GM21390 (cell line): Measurements from ENCODE around the gene GPR156.
"Not testable (repeated sequence)": the region's sequence is repeated elsewhere in the genome, so short reads cannot be mapped to it uniquely, and the experiment has no call there.

ENCODE experiments used
- ATAC-seq: cut with Tn5 transposase; IDR thresholded peaks from one replicate; pipeline ENCODE4 v1.9.1; 2021; ENCODE audit not compliant: unreplicated experiment

Gene GPR156

DNA sequence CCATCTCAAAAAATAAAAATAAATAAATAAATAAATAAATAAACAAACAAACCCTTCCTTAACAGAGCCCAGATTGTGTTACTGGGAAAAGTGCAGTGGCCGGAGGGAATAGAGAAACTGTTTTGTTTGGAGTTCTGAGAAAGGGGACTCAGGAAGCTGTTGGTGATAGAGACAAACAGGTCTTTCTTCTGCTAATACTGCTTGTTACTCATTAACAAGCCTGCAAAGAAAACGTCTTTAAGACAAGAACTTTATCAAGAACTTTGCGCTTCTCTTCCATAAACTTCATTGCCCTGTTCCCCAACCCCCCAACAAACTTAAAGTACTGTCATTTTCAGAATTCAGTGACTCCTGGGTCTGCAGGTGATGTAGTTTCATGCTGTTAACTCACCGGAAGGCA, 122.0 kb downstream of the GPR156 start:
- no peak for ATAC-seq

DNA sequence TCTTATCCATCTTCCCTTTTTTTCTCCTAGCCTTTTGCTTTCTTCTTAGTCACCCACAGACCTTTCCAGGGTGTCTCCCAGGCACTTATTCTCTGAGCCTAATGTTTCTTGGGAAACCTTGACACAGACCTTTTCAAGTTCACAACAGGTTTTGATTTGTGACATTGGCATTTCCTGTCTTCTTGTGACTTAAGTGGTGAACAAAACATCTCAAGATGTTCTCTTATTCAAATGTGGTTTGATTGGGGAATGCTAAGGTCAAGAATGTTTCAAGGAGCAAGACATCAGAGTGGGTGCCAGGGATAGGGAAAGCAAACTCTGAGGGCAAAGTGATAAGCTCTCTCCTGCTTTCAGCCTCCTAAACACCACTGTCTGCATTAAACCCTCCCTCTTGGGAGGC, 122.6 kb downstream of the GPR156 start:
- no peak for ATAC-seq

DNA sequence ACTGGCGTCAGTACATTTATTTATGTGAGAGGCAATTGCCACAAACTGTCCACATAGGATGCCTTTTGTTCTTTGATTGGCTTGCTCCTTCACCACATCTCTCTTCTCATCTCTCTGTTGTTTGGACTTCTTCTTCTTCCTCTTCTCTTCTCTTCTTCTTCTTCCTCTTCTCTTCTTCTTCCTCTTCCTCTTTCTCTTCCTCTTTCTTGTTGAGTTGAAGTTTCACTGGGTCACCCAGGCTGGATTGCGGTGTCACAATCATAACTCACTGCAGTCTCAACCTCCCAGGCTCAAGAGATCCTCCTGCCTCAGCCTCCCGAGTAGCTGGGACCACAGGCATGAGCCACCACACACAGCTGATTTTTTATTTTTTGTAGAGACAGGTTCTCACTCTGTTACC, 123.1 kb downstream of the GPR156 start:
- no peak for ATAC-seq

DNA sequence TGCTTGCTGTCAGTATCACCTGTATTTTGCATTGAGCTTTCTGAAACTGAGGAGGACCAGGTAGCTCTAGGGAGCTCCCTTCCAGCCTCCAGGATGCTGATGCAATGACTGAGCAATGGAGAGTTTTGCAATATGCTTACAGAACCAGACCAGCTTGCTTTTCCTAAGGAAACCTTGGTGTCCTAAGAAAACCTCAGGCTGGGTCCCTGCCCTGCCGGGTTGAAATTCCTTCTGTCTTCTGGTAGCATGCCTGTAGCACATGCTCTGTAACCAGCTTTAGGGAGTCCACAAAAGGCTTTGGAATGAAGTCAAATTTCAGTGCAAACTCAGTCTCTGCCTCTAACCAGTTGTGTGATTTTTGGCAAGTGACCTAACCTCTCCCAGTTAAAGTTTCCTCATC, 125.0 kb downstream of the GPR156 start:
- no peak for ATAC-seq

DNA sequence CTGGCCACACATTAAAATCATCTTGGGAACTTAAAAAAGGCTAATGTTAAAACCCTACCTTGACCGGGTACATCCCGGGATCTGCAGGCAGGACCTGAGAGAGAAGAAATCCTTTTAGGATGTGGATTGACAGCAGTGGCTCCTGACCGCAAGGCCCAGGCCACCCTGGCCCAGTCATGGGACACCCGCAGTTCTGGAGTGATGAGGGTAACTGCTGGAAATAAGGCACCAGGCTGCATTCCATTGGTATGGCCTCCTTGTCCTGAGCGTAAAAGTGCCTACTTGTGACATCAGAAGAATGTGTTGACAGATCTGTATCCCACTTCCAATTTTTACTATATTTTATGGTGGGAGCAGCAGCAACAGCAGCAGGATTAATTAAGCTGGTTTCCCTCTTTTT, 127.3 kb downstream of the GPR156 start:
- ATAC-seq: no peak

DNA sequence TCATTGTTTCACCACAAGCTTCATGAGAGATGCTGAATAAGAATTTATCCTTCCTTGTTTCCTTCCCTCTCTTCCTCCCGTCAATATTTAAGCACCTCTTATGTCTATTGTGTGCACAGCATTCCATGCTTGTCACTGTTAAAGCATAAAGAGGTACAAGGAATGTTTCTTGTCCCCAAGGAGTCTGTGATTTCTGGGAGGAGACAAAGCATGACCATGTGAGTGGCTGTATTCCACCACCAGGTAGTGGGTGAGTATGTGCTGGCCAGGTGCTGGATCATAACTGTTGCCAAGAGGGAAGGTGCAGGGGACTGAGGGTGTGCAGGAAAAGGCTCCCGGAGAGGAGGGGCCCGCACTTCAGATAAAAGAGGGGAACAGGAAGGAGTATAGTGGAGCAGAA, 127.9 kb downstream of the GPR156 start:
- no peak for ATAC-seq

DNA sequence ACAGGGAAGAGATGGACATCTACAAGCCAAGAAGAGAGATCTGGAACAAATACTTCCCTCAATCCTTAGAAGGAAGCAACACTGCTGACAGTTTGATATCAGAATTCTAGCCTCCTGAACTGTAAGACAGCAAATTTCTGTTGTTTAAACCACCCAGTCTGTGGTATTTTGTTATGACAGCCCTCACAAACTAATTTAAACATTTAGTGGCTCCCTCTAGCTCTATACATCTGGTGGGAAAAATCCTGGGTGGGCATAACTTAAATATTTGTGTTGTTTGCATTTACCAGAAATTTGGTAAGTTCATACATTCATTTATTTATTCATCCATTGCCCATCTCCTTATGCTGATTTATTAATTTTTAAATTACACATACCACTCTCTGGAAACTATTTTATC, 128.3 kb downstream of the GPR156 start:
- ATAC-seq: no peak

DNA sequence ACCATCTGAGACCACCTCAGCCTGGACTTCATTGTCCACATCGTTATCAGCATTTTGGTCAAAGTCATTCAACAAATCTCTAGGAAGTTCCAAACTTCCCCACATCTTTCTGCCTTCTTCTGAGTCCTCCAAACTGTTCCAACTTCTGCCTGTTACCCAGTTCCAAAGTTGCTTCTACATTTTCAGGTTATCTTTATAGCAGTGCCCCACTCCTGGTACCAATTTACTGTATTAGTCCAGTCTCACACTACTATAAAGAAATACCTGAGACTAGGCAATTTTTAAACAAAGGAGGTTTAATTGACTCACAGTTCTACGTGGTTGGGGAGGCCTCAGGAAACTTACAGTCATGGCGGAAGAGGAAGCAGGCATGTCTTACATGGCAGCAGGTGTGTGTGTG, 129.3 kb downstream of the GPR156 start:
- ATAC-seq: not testable (repeated sequence)

DNA sequence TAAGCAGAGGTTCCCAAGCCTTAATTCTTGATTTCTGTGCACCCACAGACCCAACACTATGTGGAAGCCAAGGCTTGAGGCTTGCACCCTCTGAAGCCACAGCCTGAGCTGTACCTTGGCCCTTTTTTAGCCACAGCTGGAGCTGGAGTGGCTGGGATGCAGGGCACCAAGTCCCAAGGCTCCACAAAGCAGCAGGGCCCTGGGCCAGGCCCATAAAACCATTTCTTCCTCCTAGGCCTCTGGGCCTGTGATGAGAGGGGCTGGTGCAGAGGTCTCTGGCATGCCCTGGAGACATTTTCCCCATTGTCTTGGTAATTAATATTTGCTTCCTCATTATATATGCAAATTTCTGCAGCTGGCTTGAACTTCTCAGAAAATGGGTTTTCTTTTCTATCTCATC, 129.9 kb downstream of the GPR156 start:
- no peak for ATAC-seq

DNA sequence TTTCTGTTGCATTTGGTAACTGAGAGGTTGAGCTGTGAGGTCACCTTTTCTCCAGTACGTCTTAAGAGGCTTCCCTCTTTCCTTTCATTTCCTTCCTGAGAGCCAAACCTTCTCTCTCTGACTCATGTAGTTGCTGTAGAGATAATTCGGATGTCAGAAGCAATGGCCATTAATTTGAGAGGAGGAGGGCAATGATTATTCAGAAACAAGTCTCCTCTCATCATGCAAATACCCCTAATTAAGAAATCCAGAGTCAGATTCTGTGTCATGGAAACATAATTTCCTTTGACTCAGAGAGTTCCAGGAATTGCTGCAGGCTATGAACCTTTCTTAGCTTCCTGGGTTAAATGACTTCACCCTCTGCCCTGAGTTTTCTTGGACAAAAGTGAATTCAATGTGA, 131.7 kb downstream of the GPR156 start:
- no peak for ATAC-seq

DNA sequence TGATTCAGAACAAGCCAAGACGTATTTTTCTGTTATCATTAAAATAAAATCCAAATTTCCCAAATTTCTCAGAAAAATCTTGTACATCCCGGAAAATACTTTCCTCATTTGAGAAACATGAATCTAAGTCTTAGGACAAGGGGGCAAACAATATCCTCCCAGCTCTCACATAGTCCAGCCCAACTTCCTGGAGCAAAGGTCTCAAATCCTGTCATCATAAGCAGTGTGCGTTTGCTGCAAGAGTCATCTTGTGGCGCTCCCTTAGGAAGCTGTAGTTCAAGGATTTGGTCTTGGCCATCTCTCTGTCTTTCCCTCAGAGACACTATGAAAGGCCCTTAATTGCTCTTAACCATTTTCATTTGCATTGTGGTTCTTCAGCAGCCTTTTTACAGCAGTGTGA, 133.2 kb downstream of the GPR156 start:
- no peak for ATAC-seq

DNA sequence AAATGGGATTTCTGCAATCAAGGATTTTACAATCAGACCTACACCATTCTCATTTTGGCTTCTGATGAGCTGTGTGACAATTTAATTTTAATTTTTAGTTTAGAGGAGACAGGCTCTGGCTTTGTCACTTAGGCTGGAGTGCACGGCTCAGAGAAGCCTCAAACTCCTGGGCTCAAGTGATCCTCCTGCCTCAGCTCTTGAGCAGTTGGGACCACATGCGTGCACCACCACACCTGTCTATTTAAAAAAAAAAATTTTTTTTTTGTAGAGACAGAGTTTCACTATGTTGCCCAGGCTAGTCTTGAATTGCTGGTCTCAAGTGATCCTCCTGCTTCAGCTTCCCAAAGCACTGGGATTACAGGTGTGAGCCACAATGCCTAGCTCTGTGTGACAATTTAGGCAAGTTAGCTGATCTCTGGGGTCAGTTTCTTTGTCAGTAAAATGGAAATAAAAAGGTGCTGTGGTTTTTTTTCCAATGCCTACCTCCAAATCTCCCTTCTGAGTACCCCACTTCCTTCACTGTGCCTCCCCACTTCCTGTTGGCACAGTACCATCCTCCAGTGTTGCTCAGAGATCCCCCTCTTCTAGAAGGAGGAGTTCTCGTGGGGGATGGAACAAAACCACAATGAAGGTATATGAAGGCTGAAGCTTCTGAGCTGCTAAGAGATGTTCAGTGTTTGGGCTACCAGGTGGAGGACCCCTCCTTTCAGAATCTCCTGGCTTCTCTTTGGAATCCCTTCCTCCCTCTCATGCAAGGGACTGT, 136.7 kb downstream of the GPR156 start:
- ATAC-seq: no peak

DNA sequence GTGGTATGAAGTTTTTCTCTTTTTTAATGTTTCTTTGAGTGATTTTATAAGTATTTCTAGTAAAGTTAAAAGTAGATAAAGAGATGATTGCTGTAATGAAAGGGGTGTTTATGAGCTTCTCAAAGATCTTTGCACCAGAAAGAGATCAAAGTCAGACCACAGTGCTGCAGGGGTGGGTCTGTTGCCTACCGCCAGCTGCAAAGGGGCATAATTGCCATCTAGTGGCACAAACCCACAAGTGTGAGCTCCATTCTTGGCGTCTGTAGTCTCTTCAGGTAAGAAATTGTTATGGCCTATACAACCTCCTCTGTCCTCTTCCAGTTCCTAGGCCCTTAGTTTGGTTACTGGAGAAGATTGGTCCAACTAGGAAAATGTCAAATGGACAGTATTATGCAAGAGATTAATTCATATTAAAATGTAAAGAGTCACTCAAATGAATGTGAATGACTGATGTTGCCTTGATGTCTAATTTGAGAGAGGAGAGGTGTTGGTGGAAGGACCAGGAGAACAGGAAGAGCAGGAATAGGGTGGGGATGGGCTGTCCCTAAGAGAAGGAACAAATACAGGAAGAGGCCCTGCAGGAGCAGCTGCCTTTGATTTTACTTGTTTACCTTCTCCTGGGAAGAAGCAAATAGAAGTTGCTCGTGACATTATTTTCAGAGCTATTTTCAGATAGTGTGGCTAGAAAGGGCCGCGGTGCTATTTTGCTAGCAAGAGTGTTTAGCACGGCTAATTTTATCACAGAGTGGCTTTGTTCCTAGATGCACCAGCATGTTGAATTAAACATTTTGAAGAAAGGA, 137.8 kb downstream of the GPR156 start:
- ATAC-seq: no peak

DNA sequence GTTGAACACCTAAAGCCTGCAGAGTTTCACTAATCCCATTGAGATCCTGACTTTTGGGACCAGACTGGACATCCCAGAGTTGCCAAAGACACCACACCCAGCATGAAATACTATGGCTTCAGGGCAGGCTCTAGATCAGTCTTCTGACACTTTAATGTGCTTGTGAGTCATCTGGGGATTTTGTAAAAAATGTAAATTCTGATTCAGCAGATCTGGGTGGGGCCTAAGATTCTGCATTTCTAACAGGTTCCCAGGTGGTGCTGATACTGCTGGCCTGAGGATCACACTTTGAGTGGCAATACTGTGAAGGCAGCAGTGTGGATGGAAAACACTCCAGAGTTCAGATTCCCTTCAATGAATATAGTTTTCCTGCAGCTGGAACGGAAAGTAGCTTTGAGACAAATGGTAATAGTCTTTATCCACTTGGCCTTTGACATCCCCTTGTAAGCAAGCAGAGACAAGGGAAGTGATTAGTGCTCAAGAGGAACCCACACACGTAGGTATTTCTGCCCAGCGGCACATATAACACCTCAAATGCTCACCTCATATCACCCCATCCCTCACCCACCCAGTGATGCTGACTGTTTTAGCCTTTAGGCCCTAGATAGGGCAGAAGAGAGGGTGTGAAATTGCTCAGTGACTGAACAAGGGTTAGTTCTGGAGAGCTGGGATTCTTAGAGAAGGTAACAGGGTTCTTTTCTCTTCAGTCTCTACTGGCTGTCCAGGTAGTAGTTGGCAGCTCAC, 139.3 kb downstream of the GPR156 start:
- ATAC-seq: peak; percentile 45

DNA sequence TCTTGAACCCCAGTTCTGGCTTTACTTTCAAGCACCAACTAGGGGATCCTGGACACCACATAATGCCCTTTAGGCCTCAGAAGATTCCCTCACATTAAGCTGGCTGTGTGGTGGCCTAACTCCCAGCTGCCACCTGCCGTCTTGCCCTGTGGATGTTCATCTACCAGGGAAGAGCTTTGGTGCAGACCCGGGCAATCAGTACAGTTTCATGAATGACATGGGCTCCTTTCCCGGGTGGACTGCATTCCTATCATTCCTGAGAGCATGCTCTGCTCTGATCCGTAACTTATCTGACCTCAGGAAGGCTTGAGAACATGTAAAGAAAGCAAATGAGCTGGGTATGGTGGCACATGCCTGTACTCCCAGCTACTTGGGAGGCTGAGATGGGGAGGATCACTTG, 140.8 kb downstream of the GPR156 start:
- ATAC-seq: no peak

DNA sequence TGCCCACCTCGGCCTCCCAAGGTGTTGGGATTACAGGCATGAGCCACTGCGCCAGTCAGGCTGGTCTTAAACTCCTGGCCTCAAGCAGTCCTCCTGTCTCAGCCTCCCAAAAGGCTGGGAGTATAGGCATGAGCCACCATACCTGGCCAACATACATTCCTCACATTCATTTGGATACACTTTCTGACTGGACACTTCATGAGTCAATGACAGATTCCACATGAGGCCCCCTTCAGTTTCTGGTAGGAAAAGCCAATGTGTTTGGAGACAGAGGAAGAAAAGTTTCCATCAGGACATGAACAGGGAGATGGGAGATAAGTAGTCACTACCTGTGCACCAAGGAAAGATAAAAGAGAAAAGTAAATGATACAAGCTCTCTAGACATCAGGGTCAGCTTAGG, 141.3 kb downstream of the GPR156 start:
- ATAC-seq: no peak

DNA sequence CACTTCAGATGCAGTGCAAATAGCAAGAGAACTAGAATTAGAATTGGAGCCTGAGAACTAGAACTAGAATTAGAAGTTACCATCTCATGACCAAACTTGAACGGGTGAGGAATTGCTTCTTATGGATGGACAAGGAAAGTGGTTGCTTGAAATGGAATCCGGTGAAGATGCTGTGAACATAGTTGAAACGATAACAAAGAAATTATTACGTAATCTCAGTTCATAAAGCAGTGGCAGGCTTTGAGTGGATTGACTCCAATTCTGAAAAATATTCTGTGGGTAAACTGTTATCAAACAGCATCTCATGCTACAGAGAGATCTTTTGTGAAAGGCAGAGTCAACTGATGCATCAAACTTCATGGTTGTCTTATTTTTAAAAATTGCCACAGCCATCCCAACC, 142.8 kb downstream of the GPR156 start:
- no peak for ATAC-seq

DNA sequence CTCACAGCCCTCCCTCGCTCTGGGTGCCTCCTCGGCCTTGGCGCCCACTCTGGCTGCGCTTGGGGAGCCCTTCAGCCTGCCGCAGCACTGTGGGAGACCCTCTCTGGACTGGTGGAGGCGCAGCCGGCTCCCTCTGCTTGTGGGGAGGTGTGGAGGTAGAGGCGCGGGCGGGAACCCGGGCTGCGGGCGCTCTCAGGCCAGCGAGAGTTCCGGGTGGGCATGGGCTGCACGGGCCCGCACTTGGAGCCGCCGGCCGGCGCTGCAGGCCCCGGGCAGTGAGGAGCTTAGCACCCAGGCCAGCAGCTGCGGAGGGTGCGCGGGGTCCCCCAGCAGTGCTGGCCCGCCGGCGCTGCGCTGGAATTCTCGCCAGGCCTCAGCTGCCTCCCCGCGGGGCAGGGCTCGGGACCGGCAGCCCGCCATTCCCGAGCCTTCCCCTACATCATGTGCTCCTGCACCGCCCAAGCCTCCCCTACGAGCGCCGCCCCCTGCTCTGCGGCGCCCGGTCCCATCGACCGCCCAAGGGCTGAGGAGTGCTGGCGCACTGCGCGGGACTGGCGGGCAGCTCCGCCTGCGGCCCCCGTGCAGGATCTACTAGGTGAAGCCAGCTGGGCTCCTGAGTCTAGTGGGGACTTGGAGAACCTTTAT, 144.8 kb downstream of the GPR156 start:
- no peak for ATAC-seq

DNA sequence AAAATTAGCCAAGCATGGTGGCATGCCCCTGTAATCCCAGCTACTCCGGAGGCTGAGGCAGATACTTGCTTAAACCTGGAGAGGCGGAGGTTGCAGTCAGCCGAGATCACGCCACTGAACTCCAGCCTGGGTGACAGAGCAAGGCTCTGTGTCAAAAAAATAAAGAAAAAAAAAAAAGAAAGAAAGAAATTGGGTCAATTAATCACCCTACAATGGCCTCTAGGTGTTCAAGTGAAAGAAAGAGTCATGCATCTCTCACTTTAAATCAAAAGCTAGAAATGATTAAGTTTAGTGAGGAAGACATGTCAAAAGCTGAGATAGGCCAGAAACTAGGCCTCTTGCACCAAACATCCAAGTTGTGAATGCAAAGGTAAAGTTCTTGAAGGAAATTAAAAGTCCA, 145.9 kb downstream of the GPR156 start:
- ATAC-seq: no peak

DNA sequence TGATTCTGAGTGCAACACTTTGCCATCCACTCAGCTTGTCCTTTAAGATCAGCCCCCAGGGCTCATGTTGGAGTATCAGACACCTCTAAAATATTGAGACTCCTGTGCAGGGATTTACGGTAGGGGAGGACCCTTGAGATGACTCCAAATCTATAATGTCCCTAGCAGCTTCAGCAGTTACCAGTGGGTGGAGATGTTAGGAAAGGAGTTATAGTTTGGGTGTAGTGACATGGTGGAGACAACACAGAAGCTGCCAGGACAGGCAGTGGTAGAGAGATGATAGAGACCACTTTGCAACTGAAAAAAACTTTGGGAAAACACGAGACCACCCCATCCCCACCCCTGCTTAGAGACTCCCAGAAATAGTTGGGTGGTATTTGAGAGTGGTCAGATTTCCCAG, 147.5 kb downstream of the GPR156 start:
- no peak for ATAC-seq

DNA sequence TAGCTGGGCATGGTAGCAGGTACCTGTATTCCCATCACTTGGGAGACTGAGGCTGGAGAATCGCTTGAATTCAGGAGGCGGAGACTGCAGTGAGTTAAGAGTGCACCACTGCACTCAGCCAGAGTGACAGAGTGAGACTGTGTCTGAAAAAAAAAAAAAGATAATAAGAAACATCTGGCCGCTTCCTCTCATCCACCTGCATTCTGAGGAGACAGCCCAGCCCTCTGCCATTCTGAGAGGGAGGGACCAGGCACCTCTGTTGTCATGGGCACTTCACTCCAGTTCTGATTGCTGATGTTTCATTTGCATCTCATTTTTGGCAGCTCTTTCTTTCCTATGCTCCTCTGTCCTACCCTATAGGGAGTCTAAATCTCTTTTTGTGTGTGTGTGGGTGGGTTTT, 154.4 kb downstream of the GPR156 start:
- ATAC-seq: no peak
